ENCODE measurements around the gene LOC101059915.

GRCh38 chrX:71659342-71659741, 8.0 kb upstream of the LOC101059915 start:
- TF ChIP-seq CTCF (IDR thresholded peaks at IDR 0.05; ENCODE audit: low read length) (no peak), EZH2 (IDR thresholded peaks at IDR 0.05; ENCODE audit: borderline replicate concordance, low read length) (no peak)

Measured in OCI-LY1 (cell line).